DND-41 (cell line): ENCODE data around the gene EDAR.

Experiments used
- CTCF ChIP-seq: IDR thresholded peaks from 2 replicates; pipeline ENCODE4 v1.5.1; 2012; ENCODE audit warnings: borderline replicate concordance, low read length, moderate library complexity, mild to moderate bottlenecking; ENCODE audit not compliant: poor library complexity, severe bottlenecking; ENCODE audit errors: extremely low read depth
- EZH2 ChIP-seq: IDR thresholded peaks from 3 replicates; pipeline ENCODE4 v1.6.1; 2012; ENCODE audit warnings: borderline replicate concordance, low read depth, mild to moderate bottlenecking, moderate library complexity, low read length, inconsistent platforms; ENCODE audit not compliant: severe bottlenecking

- TF ChIP-seq CTCF = no peak
- no peak for TF ChIP-seq EZH2
These were observed 52.2 kb downstream of the EDAR start for GRCh38 chr2:108936866-108937265.
